Measurements from ENCODE around the gene ATP2C2.

ATP2C2 gene

GRCh38 chr16:84386047-84386446 is 17.7 kb downstream of the ATP2C2 start:
- Histone ChIP-seq H3K36me3 (ENCODE audit: insufficient read depth) (no peaks in the 10 kb centered on the region), H3K27ac (no peak overlapping the region), H3K79me2 (ENCODE audit: insufficient read depth, low read depth) (no peaks in the 10 kb centered on the region), H2AFZ (ENCODE audit: low read depth) (no peak overlapping the region), H3K4me1 (ENCODE audit: low read depth, poor library complexity, severe bottlenecking) (no peaks in the 10 kb centered on the region), H3K9ac (no peak overlapping the region), H4K20me1 (ENCODE audit: insufficient read depth) (no peaks in the 10 kb centered on the region), H3K27me3 (ENCODE audit: insufficient read depth, low read depth) (peaks cover 17% of the 10 kb centered on the region; the same call in 1 of the 2 replicates), H3K4me3 (IDR thresholded peaks at IDR 0.05; ENCODE audit: insufficient read depth, low read depth, low read length) (no peak overlapping the region), H3K4me2 (no peak overlapping the region)
- TF ChIP-seq CTCF (conservative IDR thresholded peaks at IDR 0.05; ENCODE audit: low read depth, low read length) = no peak

- H3K27ac ChIP-seq = no peak overlapping the region
- H3K36me3 ChIP-seq (ENCODE audit: insufficient read depth) = no peaks in the 10 kb centered on the region
- H4K20me1 ChIP-seq (ENCODE audit: insufficient read depth) = no peaks in the 10 kb centered on the region
- H3K4me3 ChIP-seq (IDR thresholded peaks at IDR 0.05; ENCODE audit: insufficient read depth, low read depth, low read length) = no peak overlapping the region
- peaks cover 21% of the 10 kb centered on the region; the same call in 1 of the 2 replicates for H3K27me3 ChIP-seq (ENCODE audit: insufficient read depth, low read depth)
- no peak overlapping the region for H3K9ac ChIP-seq
- no peak overlapping the region for H3K4me2 ChIP-seq
- TF ChIP-seq CTCF (conservative IDR thresholded peaks at IDR 0.05; ENCODE audit: low read depth, low read length) = no peak
- H3K79me2 ChIP-seq (ENCODE audit: insufficient read depth, low read depth) = no peaks in the 10 kb centered on the region
- no peak overlapping the region for H2AFZ ChIP-seq (ENCODE audit: low read depth)
- no peaks in the 10 kb centered on the region for H3K4me1 ChIP-seq (ENCODE audit: low read depth, poor library complexity, severe bottlenecking)
Measured at GRCh38 chr16:84387021-84387420, 18.7 kb downstream of the ATP2C2 start.

DNA sequence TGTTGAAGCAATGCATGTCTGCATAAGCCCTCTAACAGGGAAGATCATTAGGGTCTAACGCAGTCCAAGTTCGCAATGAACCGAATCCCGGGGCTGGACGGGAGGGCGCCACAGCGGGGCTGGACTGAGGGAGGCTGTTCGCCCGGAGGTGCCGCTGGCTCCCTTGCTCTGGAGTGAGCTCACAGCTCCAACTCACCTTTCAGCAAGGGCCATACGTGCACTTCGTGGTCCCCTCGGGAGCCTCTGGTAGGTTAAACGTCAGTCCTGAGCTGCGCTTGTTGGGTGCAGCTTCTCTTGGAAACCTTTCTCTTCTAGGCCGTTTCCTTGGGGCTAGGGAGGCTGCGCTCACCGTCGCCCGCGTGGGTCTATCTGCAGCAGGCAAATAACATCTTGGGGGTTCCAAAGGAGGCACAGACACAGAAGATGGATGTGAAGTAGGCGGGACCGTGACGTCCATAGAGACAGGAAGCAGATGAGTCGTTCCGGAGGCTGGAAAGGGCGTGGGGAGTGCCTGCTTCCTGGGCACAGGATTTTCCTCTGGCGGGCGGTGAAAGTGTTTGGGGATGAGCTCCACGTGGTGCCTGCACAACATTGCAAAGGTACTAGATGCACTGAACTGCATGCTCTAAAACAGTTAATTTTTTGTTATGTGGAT is 21.9 kb downstream of the ATP2C2 start:
- no peak overlapping the region for H3K4me2 ChIP-seq
- no peak overlapping the region for H3K4me3 ChIP-seq (IDR thresholded peaks at IDR 0.05; ENCODE audit: insufficient read depth, low read depth, low read length)
- H3K79me2 ChIP-seq (ENCODE audit: insufficient read depth, low read depth) = no peaks in the 10 kb centered on the region
- H3K27ac ChIP-seq = no peak overlapping the region
- TF ChIP-seq CTCF (conservative IDR thresholded peaks at IDR 0.05; ENCODE audit: low read depth, low read length) = no peak
- H3K27me3 ChIP-seq (ENCODE audit: insufficient read depth, low read depth) = peaks cover 24% of the 10 kb centered on the region; the same call in 1 of the 2 replicates
- H3K36me3 ChIP-seq (ENCODE audit: insufficient read depth) = no peaks in the 10 kb centered on the region
- no peak overlapping the region for H2AFZ ChIP-seq (ENCODE audit: low read depth)
- H4K20me1 ChIP-seq (ENCODE audit: insufficient read depth) = no peaks in the 10 kb centered on the region
- no peaks in the 10 kb centered on the region for H3K4me1 ChIP-seq (ENCODE audit: low read depth, poor library complexity, severe bottlenecking)
- H3K9ac ChIP-seq = no peak overlapping the region

DNA sequence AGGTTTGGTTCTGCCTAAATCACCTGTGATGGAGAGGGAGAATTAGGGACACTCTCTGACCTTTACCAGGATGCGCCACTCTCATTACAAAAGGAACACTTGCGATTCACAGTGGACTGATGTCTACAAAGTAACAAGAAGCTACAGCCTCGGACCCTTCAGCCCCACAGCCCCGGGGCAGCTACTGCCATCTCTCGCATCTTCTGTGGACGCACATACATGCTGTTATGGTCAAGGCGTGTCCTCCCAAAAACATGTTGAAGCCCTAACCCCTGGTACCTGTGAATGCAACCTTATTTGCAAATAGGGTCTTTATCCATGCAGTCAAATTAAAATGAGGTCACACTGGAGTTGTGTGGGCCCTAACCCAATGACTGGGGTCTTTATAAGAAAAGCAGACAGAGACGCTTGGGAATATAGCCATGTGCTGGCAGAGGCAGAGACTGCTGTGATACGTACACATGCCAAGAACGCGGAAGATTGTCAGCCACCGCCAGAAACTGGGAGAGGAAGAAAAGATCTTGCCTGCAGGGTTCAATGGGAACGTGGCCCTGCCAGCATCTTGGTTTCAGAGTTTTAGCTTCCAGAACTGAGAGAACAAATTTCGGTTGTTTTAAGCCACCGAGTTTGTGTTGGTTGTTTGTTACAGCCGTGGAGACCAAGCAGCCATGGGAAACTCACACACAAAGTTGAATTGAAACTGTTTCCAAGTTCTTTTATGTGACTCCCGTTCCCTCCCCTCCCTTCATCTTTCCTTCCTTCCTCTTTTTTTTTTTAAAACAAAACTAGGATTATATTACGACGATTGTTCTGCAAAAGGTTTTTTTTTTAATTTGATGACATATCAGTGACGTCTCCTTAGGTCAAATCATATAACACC is 23.1 kb downstream of the ATP2C2 start:
- H4K20me1 ChIP-seq (ENCODE audit: insufficient read depth) = no peaks in the 10 kb centered on the region
- no peak overlapping the region for H3K9ac ChIP-seq
- no peak overlapping the region for H3K4me2 ChIP-seq
- no peak for TF ChIP-seq CTCF (conservative IDR thresholded peaks at IDR 0.05; ENCODE audit: low read depth, low read length)
- H3K27ac ChIP-seq = no peak overlapping the region
- no peaks in the 10 kb centered on the region for H3K79me2 ChIP-seq (ENCODE audit: insufficient read depth, low read depth)
- no peaks in the 10 kb centered on the region for H3K36me3 ChIP-seq (ENCODE audit: insufficient read depth)
- H3K27me3 ChIP-seq (ENCODE audit: insufficient read depth, low read depth) = peaks cover 26% of the 10 kb centered on the region; the same call in 1 of the 2 replicates
- no peaks in the 10 kb centered on the region for H3K4me1 ChIP-seq (ENCODE audit: low read depth, poor library complexity, severe bottlenecking)
- no peak overlapping the region for H3K4me3 ChIP-seq (IDR thresholded peaks at IDR 0.05; ENCODE audit: insufficient read depth, low read depth, low read length)
- H2AFZ ChIP-seq (ENCODE audit: low read depth) = no peak overlapping the region

All from KMS-11 (cell line).